Neural progenitor cell (in vitro differentiated cells): ENCODE data around the gene SMIM29.

ENCODE experiments used
- EZH2 ChIP-seq: fragments of 200-600 bp; sonication (generic); IDR thresholded peaks from 2 replicates; pipeline ENCODE4 v1.6.1; 2017; ENCODE audit warnings: antibody characterized with exemption, mild to moderate bottlenecking, moderate library complexity
- TF ChIP-seq, protein P1 (sequence below): fragments of 200-600 bp; sonication (generic); IDR thresholded peaks from 2 replicates; pipeline ENCODE4 v1.5.1; 2017; ENCODE audit warnings: antibody characterized with exemption, mild to moderate bottlenecking

DNA sequence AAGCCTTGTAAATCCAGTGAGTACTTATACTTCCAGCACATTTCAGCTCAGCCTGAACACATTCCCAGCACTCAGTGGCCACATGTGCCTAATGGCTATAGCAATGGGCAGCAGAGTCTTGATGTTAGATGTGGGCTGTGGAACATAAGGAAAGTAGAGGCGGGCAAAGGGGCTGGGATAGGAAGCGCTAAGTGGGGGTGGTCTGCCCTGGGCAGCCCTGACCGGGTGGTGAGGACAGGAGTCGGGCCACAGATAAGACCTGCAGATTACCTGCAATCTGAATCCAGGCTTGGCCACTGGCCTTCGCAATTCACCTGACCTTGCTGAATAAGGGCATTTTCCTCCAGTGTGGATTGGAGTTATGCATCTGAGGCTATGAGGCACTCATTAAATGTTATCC, 23.3 kb downstream of the SMIM29 start:
- TF ChIP-seq, protein P1, sequence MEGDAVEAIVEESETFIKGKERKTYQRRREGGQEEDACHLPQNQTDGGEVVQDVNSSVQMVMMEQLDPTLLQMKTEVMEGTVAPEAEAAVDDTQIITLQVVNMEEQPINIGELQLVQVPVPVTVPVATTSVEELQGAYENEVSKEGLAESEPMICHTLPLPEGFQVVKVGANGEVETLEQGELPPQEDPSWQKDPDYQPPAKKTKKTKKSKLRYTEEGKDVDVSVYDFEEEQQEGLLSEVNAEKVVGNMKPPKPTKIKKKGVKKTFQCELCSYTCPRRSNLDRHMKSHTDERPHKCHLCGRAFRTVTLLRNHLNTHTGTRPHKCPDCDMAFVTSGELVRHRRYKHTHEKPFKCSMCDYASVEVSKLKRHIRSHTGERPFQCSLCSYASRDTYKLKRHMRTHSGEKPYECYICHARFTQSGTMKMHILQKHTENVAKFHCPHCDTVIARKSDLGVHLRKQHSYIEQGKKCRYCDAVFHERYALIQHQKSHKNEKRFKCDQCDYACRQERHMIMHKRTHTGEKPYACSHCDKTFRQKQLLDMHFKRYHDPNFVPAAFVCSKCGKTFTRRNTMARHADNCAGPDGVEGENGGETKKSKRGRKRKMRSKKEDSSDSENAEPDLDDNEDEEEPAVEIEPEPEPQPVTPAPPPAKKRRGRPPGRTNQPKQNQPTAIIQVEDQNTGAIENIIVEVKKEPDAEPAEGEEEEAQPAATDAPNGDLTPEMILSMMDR = no peak
- TF ChIP-seq EZH2 = no peak
